GM18519 (cell line): ENCODE results near the gene TTC33.
"Not testable (repeated sequence)": the region's sequence is repeated elsewhere in the genome, so short reads cannot be mapped to it uniquely, and the experiment has no call there.

ENCODE experiments used
- ATAC-seq: cut with Tn5 transposase; IDR thresholded peaks from one replicate; pipeline ENCODE4 v1.9.1; 2021; ENCODE audit warnings: mild to moderate bottlenecking, moderate library complexity; ENCODE audit not compliant: unreplicated experiment, low FRiP score

Gene TTC33

GRCh38 chr5:40722497-40722911, 33.3 kb downstream of the TTC33 start:
- ATAC-seq: not testable (repeated sequence)

- no peak for ATAC-seq
Measured at GRCh38 chr5:40720069-40720468, 35.7 kb downstream of the TTC33 start.

DNA sequence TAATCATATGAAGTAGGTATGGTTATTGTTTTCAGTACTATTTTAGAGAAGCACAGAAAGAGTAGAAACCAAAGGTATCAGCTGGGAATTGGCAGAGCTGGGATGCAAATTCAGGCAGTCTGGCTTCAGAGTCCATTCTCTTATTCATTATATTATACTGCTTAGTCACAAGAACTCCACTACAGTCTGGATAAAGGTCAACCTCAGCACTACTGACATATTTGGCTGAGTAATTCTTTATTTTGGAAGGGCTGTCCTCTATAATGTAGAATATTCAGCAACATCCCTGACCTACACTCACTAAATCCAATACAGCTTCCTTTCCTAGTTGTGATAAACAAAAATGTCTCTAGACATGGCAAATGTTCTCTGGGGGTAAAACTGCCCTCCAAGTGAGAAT, 38.5 kb downstream of the TTC33 start:
- no peak for ATAC-seq

GRCh38 chr5:40716590-40716989, 39.2 kb downstream of the TTC33 start:
- ATAC-seq: no peak

GRCh38 chr5:40716000-40716399, 39.8 kb downstream of the TTC33 start:
- ATAC-seq: no peak

- no peak for ATAC-seq
Measured at GRCh38 chr5:40714001-40714400, 41.8 kb downstream of the TTC33 start.

DNA sequence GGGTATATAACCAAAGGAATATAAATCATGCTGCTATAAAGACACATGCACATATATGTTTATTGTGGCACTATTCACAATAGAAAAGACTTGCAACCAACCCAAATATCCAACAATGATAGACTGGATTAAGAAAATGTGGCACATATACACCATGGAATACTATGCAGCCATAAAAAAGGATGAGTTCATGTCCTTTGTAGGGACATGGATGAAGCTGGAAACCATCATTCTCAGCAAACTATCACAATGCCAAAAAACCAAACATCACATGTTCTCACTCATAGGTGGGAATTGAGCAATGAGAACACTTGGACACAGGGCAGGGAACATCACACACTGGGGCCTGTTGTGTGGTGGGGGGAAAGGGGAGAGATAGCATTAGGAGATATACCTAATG, 45.2 kb downstream of the TTC33 start:
- not testable (repeated sequence) for ATAC-seq

GRCh38 chr5:40705484-40705883, 50.3 kb downstream of the TTC33 start:
- ATAC-seq: not testable (repeated sequence)

- ATAC-seq: not testable (repeated sequence)
Measured at GRCh38 chr5:40702027-40702426, 53.7 kb downstream of the TTC33 start.

DNA sequence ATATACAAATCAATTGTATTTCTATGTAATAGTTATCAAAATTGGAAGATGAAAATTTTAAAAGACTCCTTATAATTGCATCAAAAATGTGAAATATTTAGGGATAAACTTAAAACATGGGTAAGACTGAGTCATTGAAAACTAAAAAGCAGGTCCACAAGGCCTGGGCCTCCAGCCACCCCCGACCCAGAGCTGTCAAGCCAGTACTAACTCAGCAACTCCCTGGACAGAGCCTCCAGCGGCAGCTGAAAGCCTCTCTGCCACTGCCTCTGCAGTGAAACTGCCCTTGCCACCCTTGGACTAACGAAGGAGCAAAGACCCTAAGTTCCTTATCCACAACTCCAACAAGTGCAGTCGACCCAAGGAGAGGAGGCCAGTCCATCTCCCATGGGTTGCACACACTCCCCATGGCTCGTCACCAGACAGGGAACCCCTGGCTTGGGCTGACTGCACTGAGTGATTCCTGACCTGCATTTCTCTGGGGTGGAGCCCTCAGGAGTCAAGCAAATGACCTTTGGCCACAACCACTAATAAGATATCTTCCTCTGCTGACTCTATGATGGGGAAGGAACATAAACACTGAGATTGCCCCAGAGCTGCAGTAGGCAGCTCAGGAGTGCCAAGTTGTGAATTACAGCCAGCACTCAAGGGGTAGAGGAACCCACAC, 55.5 kb downstream of the TTC33 start:
- no peak for ATAC-seq

DNA sequence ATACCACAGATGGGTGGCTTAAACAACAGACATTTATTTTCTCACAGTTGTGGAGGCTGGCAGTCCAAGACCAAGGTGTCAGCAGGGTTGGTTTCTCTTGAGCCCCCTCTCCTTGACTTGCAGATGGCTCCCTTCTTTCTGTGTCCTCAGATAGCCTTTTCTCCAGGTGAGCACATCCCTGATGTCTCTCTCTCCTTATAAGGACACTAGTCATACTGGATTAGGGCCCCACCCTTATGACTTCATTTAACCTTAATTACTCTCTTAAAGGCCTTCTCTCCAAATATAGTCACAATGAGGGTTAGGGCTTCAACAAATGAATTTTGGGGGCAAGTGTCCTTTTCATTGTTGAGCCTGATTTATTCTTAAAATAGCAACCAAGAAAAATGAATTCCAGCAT, 61.3 kb downstream of the TTC33 start:
- ATAC-seq: no peak

DNA sequence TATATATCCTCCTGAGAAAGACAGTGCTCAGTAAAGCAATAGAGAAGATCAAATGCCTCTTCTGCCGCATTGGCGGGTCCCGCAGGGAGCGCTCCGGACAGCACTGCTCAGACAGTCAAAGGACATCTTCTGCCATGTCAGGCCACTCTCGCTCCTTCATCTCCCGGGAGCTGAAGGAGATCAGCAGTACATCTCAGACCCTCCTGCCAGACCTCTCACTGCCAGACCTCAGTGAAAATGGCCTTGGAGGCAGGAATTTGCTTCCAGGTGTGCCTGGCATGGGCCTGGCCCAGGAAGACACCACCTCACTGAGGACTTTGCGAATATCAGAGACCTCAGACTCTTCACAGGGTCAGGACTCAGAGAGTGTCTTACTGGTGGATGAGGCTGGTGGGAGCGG, 63.9 kb downstream of the TTC33 start:
- ATAC-seq: no peak

GRCh38 chr5:40690267-40690666, 65.5 kb downstream of the TTC33 start:
- ATAC-seq: no peak

GRCh38 chr5:40689438-40689837, 66.3 kb downstream of the TTC33 start:
- ATAC-seq: peak; percentile 70

- no peak for ATAC-seq
Measured at GRCh38 chr5:40688996-40689395, 66.8 kb downstream of the TTC33 start.

DNA sequence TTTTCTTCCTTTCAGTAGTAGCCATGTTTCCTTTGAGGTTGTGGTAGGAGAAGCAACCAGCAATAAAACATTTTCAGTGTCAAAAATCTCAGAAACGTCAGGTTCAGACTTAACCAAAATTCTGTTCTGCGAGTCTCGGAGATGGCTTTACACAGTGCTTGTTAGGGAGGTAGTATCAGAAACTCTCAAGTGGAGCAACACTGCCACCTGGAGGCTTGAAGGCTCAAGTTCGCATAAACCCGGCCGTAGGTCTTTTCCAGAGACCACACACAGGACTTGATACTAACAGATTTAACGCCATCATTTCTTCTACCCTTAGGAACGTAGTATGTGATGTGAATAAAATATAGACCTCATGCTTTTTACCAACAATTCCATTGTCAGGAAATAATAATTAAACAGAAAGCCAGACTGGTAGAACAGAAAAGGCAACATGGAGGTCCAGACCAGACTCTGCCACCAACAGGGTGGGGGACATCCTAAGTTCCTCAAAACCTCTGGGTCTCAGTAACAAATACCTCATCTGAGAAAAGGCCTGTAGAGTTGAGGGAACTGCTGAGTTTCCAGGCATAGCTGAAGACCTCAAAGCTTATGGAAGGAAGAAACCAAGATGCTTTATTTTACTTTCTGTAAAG, 67.5 kb downstream of the TTC33 start:
- peak; percentile 75 for ATAC-seq

GRCh38 chr5:40687321-40687720, 68.4 kb downstream of the TTC33 start:
- no peak for ATAC-seq

DNA sequence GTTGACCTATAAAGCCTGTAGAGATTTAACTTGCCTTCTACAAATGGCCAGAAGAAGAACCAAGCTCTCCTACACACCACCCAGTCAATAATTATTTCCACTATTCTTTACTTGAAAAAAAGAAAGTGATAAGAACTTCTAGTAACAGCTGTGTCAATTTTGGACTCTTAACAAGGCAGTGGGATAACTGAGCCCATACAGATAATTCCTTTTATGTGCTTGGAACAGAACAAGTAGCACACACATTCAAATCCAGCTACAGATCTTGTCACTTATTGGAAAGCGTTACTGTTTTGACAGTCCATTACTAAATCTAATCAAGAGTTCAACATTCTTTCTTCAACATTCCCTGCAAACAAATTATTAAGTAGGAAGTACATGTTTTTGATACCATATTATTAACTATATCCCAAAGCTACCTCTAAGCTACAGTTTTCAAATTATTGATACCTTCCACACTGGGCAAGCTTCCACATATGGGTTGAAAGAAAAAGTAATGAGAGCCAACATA, 69.7 kb downstream of the TTC33 start:
- ATAC-seq: no peak

GRCh38 chr5:40685193-40685592, 70.6 kb downstream of the TTC33 start:
- ATAC-seq: no peak

DNA sequence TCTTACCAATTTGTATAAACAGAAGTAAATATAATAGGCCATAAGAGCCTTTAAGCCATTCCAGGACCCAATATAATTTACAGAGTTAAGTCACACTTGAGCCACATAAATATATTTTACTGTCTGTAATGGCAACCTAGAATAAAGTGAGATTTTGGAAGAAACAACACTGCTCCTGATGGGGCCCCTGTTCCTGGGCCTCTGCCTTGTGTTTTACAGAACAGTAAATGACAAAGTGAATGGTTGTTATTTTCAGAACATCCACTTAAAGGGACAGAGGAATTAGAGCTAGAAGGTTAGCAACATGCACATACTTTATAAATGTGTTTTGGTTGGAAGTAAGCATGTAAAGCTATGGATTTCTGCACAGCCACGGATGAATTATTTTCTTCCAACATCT, 72.5 kb downstream of the TTC33 start:
- ATAC-seq: no peak

DNA sequence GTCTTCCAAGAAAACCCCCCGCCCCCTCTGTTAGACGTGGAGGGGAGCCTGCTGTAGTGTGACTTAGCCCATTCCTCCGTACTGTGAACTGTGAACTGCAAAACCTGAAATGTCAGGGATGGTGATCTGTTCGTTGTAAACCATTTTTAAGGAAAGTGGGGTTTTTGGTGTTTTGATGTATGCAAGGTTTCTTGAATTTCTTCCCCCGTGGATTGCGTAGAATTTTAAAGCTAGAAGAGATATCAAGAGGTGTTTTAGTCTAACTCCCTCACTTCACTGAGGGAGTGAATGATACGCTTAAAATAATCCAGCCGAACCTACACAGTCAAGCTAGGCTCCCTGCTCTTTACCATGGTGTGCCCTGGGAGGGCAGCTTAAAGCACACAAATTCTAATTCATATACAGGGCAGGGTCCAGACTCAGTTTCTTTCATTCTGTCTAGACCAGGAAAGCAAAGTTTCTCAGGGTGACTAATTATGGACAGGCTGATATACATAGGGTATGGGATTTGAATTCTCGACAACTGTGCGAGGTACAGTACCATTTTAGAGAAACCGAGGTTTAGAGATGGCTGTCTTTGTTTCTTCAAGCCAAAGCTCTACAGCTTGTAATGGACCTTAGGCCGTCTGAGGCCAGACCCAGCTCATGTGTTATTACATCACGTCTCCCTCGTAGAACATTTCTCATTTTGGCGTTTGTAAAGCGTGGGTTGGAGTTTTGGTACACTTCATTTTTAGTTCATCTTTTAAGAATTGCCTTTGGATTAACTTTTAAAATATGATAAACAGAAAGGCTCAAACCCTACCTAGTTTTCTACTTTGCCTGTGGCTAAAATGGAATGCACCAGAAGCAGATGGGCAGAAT, 73.4 kb downstream of the TTC33 start:
- ATAC-seq: no peak
